ENCODE results near the gene S100A9. TPM values are rescaled to one million over a fixed set of nuclear protein-coding genes. Genes with fewer than 3 reads are reported as not detected.

Gene S100A9
- total and polyA plus RNA-seq, 2 of the 8 experiments (the other 6 are each of a cell fraction or from before 2014, with no cell fraction given): not detected

DNA sequence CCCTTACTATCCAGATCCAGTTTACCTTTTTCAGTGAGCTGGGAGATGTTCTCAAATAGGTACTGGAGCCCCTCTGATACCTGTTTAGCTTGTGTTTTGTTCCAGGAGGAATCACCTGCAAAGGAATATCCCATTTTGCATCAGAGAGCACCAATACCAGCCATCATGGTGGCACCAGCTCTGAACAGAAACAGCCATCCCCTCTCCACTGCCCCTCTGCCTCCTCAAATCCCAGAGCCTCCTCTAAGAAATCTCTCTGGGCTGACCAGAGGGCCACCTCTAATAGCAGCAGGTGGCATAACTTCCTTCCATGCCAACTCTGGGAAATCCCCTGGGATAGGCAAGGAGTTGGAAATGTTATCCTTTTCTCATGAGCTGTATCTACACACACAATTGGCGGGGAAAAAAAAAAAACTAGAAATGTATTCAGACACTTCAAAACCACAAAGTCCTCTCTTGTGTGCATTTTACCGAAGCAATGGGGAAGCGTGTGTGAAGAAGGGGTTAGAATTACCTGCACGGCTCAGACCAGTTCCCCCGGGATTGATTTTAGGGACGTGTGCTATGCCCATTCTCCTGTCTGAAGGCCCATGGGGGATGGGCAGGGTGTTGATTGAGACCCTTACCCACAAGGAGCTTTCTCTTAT is 11.5 kb upstream of the S100A9 start:
- H2AK5ac ChIP-seq (ENCODE audit: low read depth, low read length): no peak overlapping the region
- no peak overlapping the region for H3K9ac ChIP-seq (replicated peaks in 1 of 4; ENCODE audit: extremely low read depth in 1 of 4, low read depth in 3 of 4, low read length in 3 of 4)
- no peak overlapping the region for H2BK15ac ChIP-seq (ENCODE audit: low read length)
- no peak overlapping the region for H3K4me2 ChIP-seq (ENCODE audit: insufficient read depth in 1 of 2, low read depth in 2 of 2, low read length in 2 of 2)
- H3K14ac ChIP-seq (ENCODE audit: insufficient read length): no peak overlapping the region
- H2BK20ac ChIP-seq (ENCODE audit: low read length): no peak overlapping the region
- H2BK120ac ChIP-seq (replicated peaks; ENCODE audit: low read depth, low read length): no peak overlapping the region
- H3K27me3 ChIP-seq (replicated peaks in 1 of 4; ENCODE audit: control insufficient read depth in 3 of 4, extremely low read depth in 1 of 4, insufficient read depth in 3 of 4, low read length in 3 of 4): peaks cover 0 to 2% (median 0%) of the 10 kb centered on the region in 4 experiments; a peak in 1 of 7 replicates
- H3K4me3 ChIP-seq (ENCODE audit: extremely low read depth in 1 of 4, insufficient read depth in 2 of 4, low read depth in 3 of 4, low read length in 4 of 4): no peak overlapping the region
- no peaks in the 10 kb centered on the region for H3K23me2 ChIP-seq (ENCODE audit: low read depth, low read length)
- FAIRE-seq (no peak), DNase-seq (ENCODE audit: low read depth in 1 of 2, low spot score in 2 of 2) (peak in 1 of 2 experiments; percentile 20)
- H3K4ac ChIP-seq (replicated peaks; ENCODE audit: insufficient read length, low read depth, low read length): no peak overlapping the region
- H4K5ac ChIP-seq (ENCODE audit: insufficient read length, low read depth, low read length): no peak overlapping the region
- CTCF ChIA-PET (ENCODE audit: partially characterized antibody): interaction anchor here (1.5 kb wide), 1 partner anchor 9 kb away, joined by 5 read pairs; no protein-coding TSS in a partner anchor
- no peaks in the 10 kb centered on the region for H3K36me3 ChIP-seq (ENCODE audit: control insufficient read depth in 2 of 4, insufficient read depth in 4 of 4, low read length in 3 of 4)
- no peak overlapping the region for H4K91ac ChIP-seq (replicated peaks; ENCODE audit: insufficient read length, low read length)
- no peak overlapping the region for H3K27ac ChIP-seq (ENCODE audit: low read depth, low read length)
- WGBS, 2 experiments (ENCODE audit: extremely low coverage in 1 of 2, insufficient coverage in 1 of 2, insufficient read length in 1 of 2, insufficient replicate concordance in 2 of 2, low coverage in 1 of 2, low lambda C conversion rate in 2 of 2, missing lambda C conversion rate in 1 of 2): 92% methylated on average over 5 of the region's 6 CpGs; no CpG with 5 or more reads in 1 of the 2 experiments
- H2BK5ac ChIP-seq (ENCODE audit: low read depth, low read length): no peak overlapping the region
- POLR2A ChIA-PET (ENCODE audit: partially characterized antibody): no interaction called here
- no peak overlapping the region for H3K56ac ChIP-seq (replicated peaks; ENCODE audit: insufficient read length, low read depth, low read length)
- no peak overlapping the region for H2BK12ac ChIP-seq (ENCODE audit: low read depth, low read length)
- no peaks in the 10 kb centered on the region for H4K20me1 ChIP-seq (replicated peaks in 1 of 2; ENCODE audit: control insufficient read depth in 1 of 2, insufficient read depth in 2 of 2, low read length in 2 of 2)
- no peak overlapping the region for H3K18ac ChIP-seq (ENCODE audit: extremely low read depth, low read length)
- no peaks in the 10 kb centered on the region; a peak in 1 of 7 replicates for H3K4me1 ChIP-seq (replicated peaks in 1 of 4; ENCODE audit: control insufficient read depth in 3 of 4, insufficient read depth in 4 of 4, low read length in 3 of 4)
- no peak overlapping the region for H3K23ac ChIP-seq (ENCODE audit: insufficient read length)
- no peak overlapping the region for H2AFZ ChIP-seq (ENCODE audit: low read length)
- no peaks in the 10 kb centered on the region for H3K79me2 ChIP-seq (ENCODE audit: control insufficient read depth in 1 of 2, insufficient read depth in 2 of 2, low read length in 2 of 2)
- no peaks in the 10 kb centered on the region for H3K79me1 ChIP-seq (ENCODE audit: low read depth, low read length)
- H4K8ac ChIP-seq (ENCODE audit: extremely low read depth, insufficient read depth, low read length): no peak overlapping the region
- H3K9me3 ChIP-seq (ENCODE audit: insufficient read depth in 2 of 2, low read depth in 1 of 2, low read length in 1 of 2): no peaks in the 10 kb centered on the region
- TF ChIP-seq TCF12 (IDR thresholded peaks at IDR 0.05; ENCODE audit: low read depth, low read length) (no peak), FOSL1 (IDR thresholded peaks at IDR 0.05; ENCODE audit: insufficient read depth, low read depth, low read length) (no peak), CTBP2 (IDR thresholded peaks at IDR 0.05; ENCODE audit: borderline replicate concordance, insufficient read depth, insufficient read length, low read length) (no peak), BACH1 (IDR thresholded peaks at IDR 0.05; ENCODE audit: low read length) (no peak), PHF8 (conservative IDR thresholded peaks at IDR 0.05; ENCODE audit: low read depth, low read length) (no peak), SIX5 (IDR thresholded peaks at IDR 0.05; ENCODE audit: low read depth, low read length) (no peak), HDAC2 (IDR thresholded peaks at IDR 0.05; ENCODE audit: borderline replicate concordance in 1 of 2, low read depth in 2 of 2, low read length in 2 of 2) (no peak), TEAD4 (IDR thresholded peaks at IDR 0.05; ENCODE audit: low read depth, low read length) (no peak), GABPA (IDR thresholded peaks at IDR 0.05; ENCODE audit: borderline replicate concordance, insufficient read depth, low read length) (no peak), BRCA1 (IDR thresholded peaks at IDR 0.05; ENCODE audit: low read depth, low read length) (no peak), RXRA (IDR thresholded peaks at IDR 0.05; ENCODE audit: insufficient read depth, low read depth, low read length) (no peak), KDM4A (IDR thresholded peaks at IDR 0.05; ENCODE audit: low read depth, low read length, severe bottlenecking) (no peak)
